Neural cell (in vitro differentiated cells): ENCODE data around the gene LUC7L. TPM values are rescaled to one million over a fixed set of nuclear protein-coding genes. Genes with fewer than 3 reads are reported as not detected.

Experiments
- H2AFZ ChIP-seq: fragments of 200-600, 300-800 bp; sonication (generic), shearing (Covaris generic); 2 replicates; pipeline ENCODE4 v1.6.0; 2014; ENCODE audit warnings: low read depth, mild to moderate bottlenecking, antibody characterized with exemption, low read length, moderate library complexity
- H3F3A ChIP-seq: fragments of 200-600 bp; shearing (Covaris generic); 2 replicates; pipeline ENCODE4 v1.6.1; 2016; ENCODE audit warnings: mild to moderate bottlenecking, moderate library complexity, mixed read lengths, antibody characterized with exemption, low read length; ENCODE audit not compliant: insufficient read depth, poor library complexity, severe bottlenecking
- H3K27ac ChIP-seq: fragments of 200-600, 300-800 bp; sonication (generic), shearing (Covaris generic); 2 replicates; pipeline ENCODE4 v1.5.1; 2014; ENCODE audit warnings: mild to moderate bottlenecking, low read length, moderate library complexity
- H3K27me3 ChIP-seq: fragments of 300-800, 200-600 bp; sonication (generic), shearing (Covaris generic); 2 replicates; pipeline ENCODE4 v1.6.0; 2014; ENCODE audit warnings: mild to moderate bottlenecking, low read depth, low read length, moderate library complexity; ENCODE audit not compliant: insufficient read depth
- H3K36me3 ChIP-seq: fragments of 300-800, 200-600 bp; sonication (generic), shearing (Covaris generic); 2 replicates; pipeline ENCODE4 v1.5.1; 2014; ENCODE audit warnings: mild to moderate bottlenecking, antibody characterized with exemption, low read length, moderate library complexity; ENCODE audit not compliant: insufficient read depth
- H3K4me2 ChIP-seq: fragments of 300-800, 200-600 bp; sonication (generic), shearing (Covaris generic); 2 replicates; pipeline ENCODE4 v1.6.0; 2014; ENCODE audit warnings: mild to moderate bottlenecking, low read length
- H3K4me3 ChIP-seq: fragments of 300-800, 200-600 bp; sonication (generic), shearing (Covaris generic); 2 replicates; pipeline ENCODE4 v1.5.1; 2014; ENCODE audit warnings: mild to moderate bottlenecking, low read length, moderate library complexity
- H3K79me2 ChIP-seq: fragments of 200-600 bp; shearing (Covaris generic); replicated peaks from 2 replicates; pipeline ENCODE4 v1.6.0; 2014; ENCODE audit warnings: mild to moderate bottlenecking, low read length, moderate library complexity; ENCODE audit not compliant: insufficient read depth
- H3K9ac ChIP-seq: fragments of 300-800, 200-600 bp; sonication (generic), shearing (Covaris generic); 2 replicates; pipeline ENCODE4 v1.6.1; 2016; ENCODE audit warnings: mild to moderate bottlenecking, low read length, mixed read lengths
- H3K9me2 ChIP-seq: fragments of 200-600 bp; shearing (Covaris generic); 2 replicates; pipeline ENCODE4 v1.6.1; 2016; ENCODE audit warnings: mild to moderate bottlenecking, low read length, mixed read lengths; ENCODE audit not compliant: insufficient read depth
- H3K9me3 ChIP-seq: fragments of 200-600, 300-800 bp; sonication (generic), shearing (Covaris generic); 2 replicates; pipeline ENCODE4 v1.6.1; 2016; ENCODE audit warnings: mild to moderate bottlenecking, mixed run types, low read length, moderate library complexity, mixed read lengths
- H4K20me1 ChIP-seq: fragments of 200-600 bp; shearing (Covaris generic); 2 replicates; pipeline ENCODE4 v1.6.1; 2016; ENCODE audit warnings: mild to moderate bottlenecking, mixed run types; ENCODE audit not compliant: insufficient read depth
- CTCF ChIP-seq: fragments of 450-650 bp; IDR thresholded peaks from 2 replicates; pipeline ENCODE4 v1.5.1; 2014; ENCODE audit warnings: antibody characterized with exemption, mild to moderate bottlenecking, moderate library complexity; ENCODE audit not compliant: poor library complexity, severe bottlenecking
- EP300 ChIP-seq: fragments of 450-650 bp; conservative IDR thresholded peaks from 2 replicates; pipeline ENCODE4 v1.6.1; 2014; ENCODE audit warnings: antibody characterized with exemption, mild to moderate bottlenecking, moderate library complexity; ENCODE audit not compliant: poor library complexity, severe bottlenecking
- EZH2 ChIP-seq: fragments of 200-600, 300-800 bp; shearing (Covaris generic), sonication (generic); IDR thresholded peaks from 2 replicates; pipeline ENCODE4 v1.6.1; 2014; ENCODE audit warnings: antibody characterized with exemption, low read length, borderline replicate concordance, mild to moderate bottlenecking; ENCODE audit not compliant: insufficient read depth, poor library complexity, severe bottlenecking
- MXI1 ChIP-seq: fragments of 450-650 bp; conservative IDR thresholded peaks from 2 replicates; pipeline ENCODE4 v1.6.1; 2014; ENCODE audit warnings: antibody characterized with exemption, mild to moderate bottlenecking; ENCODE audit not compliant: poor library complexity, severe bottlenecking
- POLR2AphosphoS5 ChIP-seq: IDR thresholded peaks from 2 replicates; pipeline ENCODE4 v1.6.1; 2012
- RAD21 ChIP-seq: fragments of 450-650 bp; conservative IDR thresholded peaks from 2 replicates; pipeline ENCODE4 v1.6.1; 2014; ENCODE audit warnings: antibody characterized with exemption, mild to moderate bottlenecking, moderate library complexity
- REST ChIP-seq: IDR thresholded peaks from 2 replicates; pipeline ENCODE4 v1.6.1; 2012; ENCODE audit warnings: borderline replicate concordance
- SMC3 ChIP-seq: fragments of 450-650 bp; conservative IDR thresholded peaks from 2 replicates; pipeline ENCODE4 v1.6.1; 2014; ENCODE audit warnings: antibody characterized with exemption, mild to moderate bottlenecking, moderate library complexity; ENCODE audit not compliant: poor library complexity
- TAF1 ChIP-seq: IDR thresholded peaks from 2 replicates; pipeline ENCODE4 v1.6.1; 2012; ENCODE audit warnings: low read depth
- polyA plus RNA-seq: library from polyadenylated mRNA; depleted of rRNA; stranded (reverse); fragments of >200 nt; gene quantifications from 2 replicates; pipeline ENCODE4 v1.2.3, GENCODE V29; 2014

The LUC7L gene
- polyA plus RNA-seq, 1 donor from 2014 or later, result 564 TPM

GRCh38 chr16:188674-189073, 40.6 kb downstream of the LUC7L start:
- Histone ChIP-seq H4K20me1 (no peaks in the 10 kb centered on the region), H3K9me3 (no peaks in the 10 kb centered on the region), H3F3A (no peaks in the 10 kb centered on the region), H3K9me2 (no peaks in the 10 kb centered on the region), H3K27me3 (no peaks in the 10 kb centered on the region), H3K4me3 (no peak overlapping the region), H3K79me2 (no peaks in the 10 kb centered on the region), H3K9ac (no peak overlapping the region), H3K27ac (no peak overlapping the region), H3K4me2 (no peak overlapping the region), H3K36me3 (peaks cover 4% of the 10 kb centered on the region), H2AFZ (no peak overlapping the region)
- TF ChIP-seq CTCF (no peak), RAD21 (no peak), EP300 (no peak)

GRCh38 chr16:187330-187729, 41.9 kb downstream of the LUC7L start:
- no peak for TF ChIP-seq POLR2AphosphoS5
- TF ChIP-seq MXI1, result no peak
- no peak for TF ChIP-seq EZH2
- TF ChIP-seq REST, result no peak
- TF ChIP-seq SMC3, result no peak
- TF ChIP-seq CTCF, result no peak
- TF ChIP-seq EP300, result no peak
- no peak for TF ChIP-seq TAF1
- TF ChIP-seq RAD21, result no peak
- peaks cover 4% of the 10 kb centered on the region for H3K36me3 ChIP-seq

More at GRCh38 chr16:187330-187729, 41.9 kb downstream of the LUC7L start:
- Histone ChIP-seq H3K4me2 (no peak overlapping the region), H2AFZ (no peak overlapping the region), H3K27ac (no peak overlapping the region), H3K9me2 (no peaks in the 10 kb centered on the region), H3K27me3 (no peaks in the 10 kb centered on the region), H3F3A (no peaks in the 10 kb centered on the region), H3K4me3 (no peak overlapping the region), H3K79me2 (no peaks in the 10 kb centered on the region), H3K9me3 (no peaks in the 10 kb centered on the region), H4K20me1 (no peaks in the 10 kb centered on the region), H3K9ac (no peak overlapping the region)
